DND-41 (cell line): ENCODE measurements around the gene TDRD9.

Source experiments
- ATAC-seq: fragments of 200-7000 bp; cut with Tn5 transposase; 3 replicates; pipeline ENCODE4 v1.9.1; 2021; ENCODE audit warnings: low read depth; ENCODE audit not compliant: insufficient read depth
- DNase-seq: peaks from one replicate; pipeline ENCODE4 v3.0.0-alpha.2; 2020
- H2AFZ ChIP-seq: 2 replicates; pipeline ENCODE4 v1.6.0; 2012; ENCODE audit warnings: low read depth, low read length
- H3K27ac ChIP-seq: 2 replicates; pipeline ENCODE4 v1.5.1; 2012; ENCODE audit warnings: low read length, inconsistent platforms
- H3K27me3 ChIP-seq: fragments of 200-600 bp; sonication (generic); 2 replicates; pipeline ENCODE4 v1.6.0; 2012; ENCODE audit warnings: low read length, mild to moderate bottlenecking, inconsistent platforms; ENCODE audit not compliant: insufficient read depth, poor library complexity
- H3K36me3 ChIP-seq: 2 replicates; pipeline ENCODE4 v1.5.1; 2012; ENCODE audit warnings: low read length, inconsistent platforms; ENCODE audit not compliant: insufficient read depth
- H3K4me1 ChIP-seq: 2 replicates; pipeline ENCODE4 v1.5.1; 2012; ENCODE audit warnings: mild to moderate bottlenecking, low read length; ENCODE audit not compliant: insufficient read depth
- H3K4me2 ChIP-seq: 2 replicates; pipeline ENCODE4 v1.6.0; 2012; ENCODE audit warnings: mild to moderate bottlenecking, moderate library complexity, low read length, inconsistent platforms; ENCODE audit not compliant: insufficient read depth
- H3K4me3 ChIP-seq, 2 experiments: fragments of 200-600 bp in 1 of 2; shearing (Covaris generic) in 1 of 2; 2 replicates each; pipeline ENCODE4 v1.5.1; 2012 to 2016; ENCODE audit warnings: inconsistent platforms in 2 of 2, low read length in 2 of 2, mild to moderate bottlenecking in 2 of 2, low read depth in 1 of 2, moderate library complexity in 1 of 2
- H3K79me2 ChIP-seq: 2 replicates; pipeline ENCODE4 v1.6.0; 2012; ENCODE audit warnings: low read length, inconsistent platforms; ENCODE audit not compliant: insufficient read depth
- H3K9ac ChIP-seq: 2 replicates; pipeline ENCODE4 v1.6.0; 2012; ENCODE audit warnings: low read depth, mild to moderate bottlenecking, inconsistent platforms, low read length, moderate library complexity
- H3K9me3 ChIP-seq: 2 replicates; pipeline ENCODE4 v1.5.1; 2012; ENCODE audit warnings: low read length, moderate library complexity, mild to moderate bottlenecking, inconsistent platforms; ENCODE audit not compliant: insufficient read depth, severe bottlenecking
- H4K20me1 ChIP-seq: 2 replicates; pipeline ENCODE4 v1.6.0; 2012; ENCODE audit warnings: low read length; ENCODE audit not compliant: insufficient read depth
- EZH2 ChIP-seq: IDR thresholded peaks from 3 replicates; pipeline ENCODE4 v1.6.1; 2012; ENCODE audit warnings: borderline replicate concordance, low read depth, mild to moderate bottlenecking, moderate library complexity, low read length, inconsistent platforms; ENCODE audit not compliant: severe bottlenecking
- TF ChIP-seq, protein P1 (sequence below): IDR thresholded peaks from 2 replicates; pipeline ENCODE4 v1.5.1; 2012; ENCODE audit warnings: borderline replicate concordance, low read length, moderate library complexity, mild to moderate bottlenecking; ENCODE audit not compliant: poor library complexity, severe bottlenecking; ENCODE audit errors: extremely low read depth

The TDRD9 gene

DNA sequence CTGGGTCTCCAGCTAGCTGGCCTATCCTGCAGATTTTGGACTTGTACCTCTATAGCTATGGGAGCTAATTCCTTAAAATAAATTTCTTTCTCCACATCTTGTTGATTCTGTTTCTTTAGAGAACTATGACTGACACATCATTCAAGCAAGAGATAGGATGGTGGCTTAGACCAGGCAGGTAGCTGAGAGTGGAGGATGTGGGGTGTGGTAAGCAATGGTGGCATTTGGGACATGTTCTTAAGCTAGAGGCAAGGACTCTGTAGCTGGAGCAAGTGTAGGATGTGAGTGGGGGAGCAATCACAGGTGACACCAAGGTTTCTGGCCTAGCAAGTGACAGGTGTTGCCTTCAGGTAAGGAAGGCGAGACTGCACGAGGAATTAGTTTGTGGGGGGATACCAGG is 6.8 kb downstream of the TDRD9 start:
- no peaks in the 10 kb centered on the region for H3K79me2 ChIP-seq
- no peak for TF ChIP-seq EZH2
- TF ChIP-seq, protein P1, sequence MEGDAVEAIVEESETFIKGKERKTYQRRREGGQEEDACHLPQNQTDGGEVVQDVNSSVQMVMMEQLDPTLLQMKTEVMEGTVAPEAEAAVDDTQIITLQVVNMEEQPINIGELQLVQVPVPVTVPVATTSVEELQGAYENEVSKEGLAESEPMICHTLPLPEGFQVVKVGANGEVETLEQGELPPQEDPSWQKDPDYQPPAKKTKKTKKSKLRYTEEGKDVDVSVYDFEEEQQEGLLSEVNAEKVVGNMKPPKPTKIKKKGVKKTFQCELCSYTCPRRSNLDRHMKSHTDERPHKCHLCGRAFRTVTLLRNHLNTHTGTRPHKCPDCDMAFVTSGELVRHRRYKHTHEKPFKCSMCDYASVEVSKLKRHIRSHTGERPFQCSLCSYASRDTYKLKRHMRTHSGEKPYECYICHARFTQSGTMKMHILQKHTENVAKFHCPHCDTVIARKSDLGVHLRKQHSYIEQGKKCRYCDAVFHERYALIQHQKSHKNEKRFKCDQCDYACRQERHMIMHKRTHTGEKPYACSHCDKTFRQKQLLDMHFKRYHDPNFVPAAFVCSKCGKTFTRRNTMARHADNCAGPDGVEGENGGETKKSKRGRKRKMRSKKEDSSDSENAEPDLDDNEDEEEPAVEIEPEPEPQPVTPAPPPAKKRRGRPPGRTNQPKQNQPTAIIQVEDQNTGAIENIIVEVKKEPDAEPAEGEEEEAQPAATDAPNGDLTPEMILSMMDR, result no peak
- no peak overlapping the region for H3K9ac ChIP-seq
- no peak overlapping the region for H3K4me3 ChIP-seq
- DNase-seq (no peak), ATAC-seq (no peak)
- H4K20me1 ChIP-seq, result no peaks in the 10 kb centered on the region
- no peaks in the 10 kb centered on the region for H3K9me3 ChIP-seq
- no peak overlapping the region for H3K4me2 ChIP-seq
- no peak overlapping the region for H2AFZ ChIP-seq
- H3K4me1 ChIP-seq, result no peaks in the 10 kb centered on the region
- no peaks in the 10 kb centered on the region for H3K36me3 ChIP-seq
- peaks cover 4% of the 10 kb centered on the region for H3K27me3 ChIP-seq
- H3K27ac ChIP-seq, result no peak overlapping the region

GRCh38 chr14:103941462-103941861 is 13.2 kb downstream of the TDRD9 start:
- no peaks in the 10 kb centered on the region for H3K79me2 ChIP-seq
- no peak for ATAC-seq

GRCh38 chr14:103941973-103942736 is 13.9 kb downstream of the TDRD9 start, which contains the start of gene RD3L:
TSS of gene RD3L (minus strand) at chr14:103942529. CDS start at chr14:103941695, 834 bp downstream.
- ATAC-seq (no peak), DNase-seq (no peak)
- Histone ChIP-seq H3K4me3 (no peak within 1 kb of the TSS), H3K27me3 (peaks cover 15% of the 10 kb centered on the region), H3K4me2 (no peak within 1 kb of the TSS), H2AFZ (no peak within 1 kb of the TSS), H3K27ac (no peak within 1 kb of the TSS), H3K79me2 (no peaks in the 10 kb centered on the region), H3K4me1 (no peaks in the 10 kb centered on the region), H3K9me3 (peaks cover 4% of the 10 kb centered on the region), H3K9ac (no peak within 1 kb of the TSS), H3K36me3 (no peaks in the 10 kb centered on the region), H4K20me1 (no peaks in the 10 kb centered on the region)
- TF ChIP-seq, protein P1, result no peak
- TF ChIP-seq EZH2, result no peak

More at GRCh38 chr14:103941462-103941861, 13.2 kb downstream of the TDRD9 start:
- peaks cover 11% of the 10 kb centered on the region for H3K27me3 ChIP-seq
- no peak for DNase-seq
- no peak overlapping the region for H3K4me2 ChIP-seq
- no peaks in the 10 kb centered on the region for H4K20me1 ChIP-seq
- no peak overlapping the region for H3K9ac ChIP-seq
- H3K4me1 ChIP-seq, result no peaks in the 10 kb centered on the region
- no peaks in the 10 kb centered on the region for H3K36me3 ChIP-seq
- no peak for TF ChIP-seq EZH2
- TF ChIP-seq, protein P1, result no peak
- H3K9me3 ChIP-seq, result no peaks in the 10 kb centered on the region
- H3K27ac ChIP-seq, result no peak overlapping the region
- no peak overlapping the region for H2AFZ ChIP-seq
- no peak overlapping the region for H3K4me3 ChIP-seq
